Motor neuron (in vitro differentiated cells): ENCODE results near the gene MEGF11. TPM values are rescaled to one million over a fixed set of nuclear protein-coding genes. Genes with fewer than 3 reads are reported as not detected.
"Not testable (repeated sequence)": the region's sequence is repeated elsewhere in the genome, so short reads cannot be mapped to it uniquely, and the experiment has no call there.

ENCODE experiments used
- ATAC-seq, 8 experiments: fragments of 200-7000 bp; cut with Tn5 transposase; replicated peaks in 6 of 8; 2 replicates each; pipeline ENCODE4 v1.8.0; 2021; ENCODE audit warnings: mild to moderate bottlenecking in 8 of 8, moderate library complexity in 8 of 8
- H3K27ac ChIP-seq, 2 donors: fragments of 250-450 bp; sonication (Bioruptor Pico); 2 replicates each; pipeline ENCODE4 v1.9.0; 2021; ENCODE audit warnings: antibody characterized with exemption in 2 of 2, mild to moderate bottlenecking in 2 of 2, moderate library complexity in 1 of 2
- H3K4me1 ChIP-seq, 2 donors: fragments of 250-450 bp; sonication (Bioruptor Pico); replicated peaks in 1 of 2; 2 replicates each; pipeline ENCODE4 v1.6.1; 2021; ENCODE audit warnings: antibody characterized with exemption in 2 of 2, mild to moderate bottlenecking in 2 of 2, moderate library complexity in 1 of 2
- H3K4me3 ChIP-seq, 5 donors: fragments of 250-450 bp; sonication (Bioruptor Pico); 2 replicates each; pipeline ENCODE4 v1.9.0; 2021; ENCODE audit warnings: antibody characterized with exemption in 5 of 5, mild to moderate bottlenecking in 5 of 5, moderate library complexity in 4 of 5
- WGBS, 10 experiments: fragments of 450-650 bp; shearing (Covaris generic); methylation state at CpG; one replicate each; pipeline ENCODE4 v1.0.0; 2022; 5-methylcytosine and 5-hydroxymethylcytosine counted together
- in situ Hi-C, 9 experiments: fragments of 400-800 bp; cut with MboI; loops; one replicate each; pipeline ENCODE4 v1.15.0; 2021; ENCODE audit warnings: low sequenced_read_pairs in 9 of 9, low pct_unique_long_range_greater_than_20kb in 2 of 9; ENCODE audit not compliant: unreplicated experiment in 9 of 9
- total RNA-seq, 8 experiments: library from RNA; unstranded; fragments of 300-600 nt; gene quantifications; 2 replicates each; pipeline versions ENCODE4 v1.2.3 to v1.2.4, GENCODE V29; 2022

The MEGF11 gene
- total RNA-seq, 8 experiments from 2014 or later = 2.8 to 18.2 (median 9.0) TPM

- Histone ChIP-seq H3K4me1 (peaks cover 22 to 32% of the 10 kb centered on the region in 2 donors), H3K4me3 (no peak overlapping the region), H3K27ac (no peak overlapping the region)
- WGBS, 10 experiments = 0 to 100% (median 58%) methylated on average over 1 to 9 of the region's 11 CpGs; no CpG with 5 or more reads in 2 of the 10 experiments
- in situ Hi-C loops = no loop called here
- peak in 3 of 8 experiments; percentile 26 to 73 (median 55) for ATAC-seq
Measured at GRCh38 chr15:66019368-66019767, 234.2 kb downstream of the MEGF11 start.

GRCh38 chr15:66018488-66018797 lies 235.1 kb downstream of the MEGF11 start:
- H3K4me3 ChIP-seq = no peak overlapping the region
- in situ Hi-C loops = no loop called here
- ATAC-seq = no peak
- H3K4me1 ChIP-seq = peaks cover 22 to 32% of the 10 kb centered on the region in 2 donors
- 80 to 100% (median 97%) methylated on average over 1 to 6 of the region's 8 CpGs; no CpG with 5 or more reads in 6 of the 10 experiments for WGBS, 10 experiments
- H3K27ac ChIP-seq = no peak overlapping the region

- ATAC-seq = no peak
- in situ Hi-C loops = no loop called here
- 40 to 100% (median 88%) methylated on average over 1 to 6 of the region's 10 CpGs; no CpG with 5 or more reads in 1 of the 10 experiments for WGBS, 10 experiments
- H3K4me3 ChIP-seq = no peak overlapping the region
- H3K27ac ChIP-seq = no peak overlapping the region
- peaks cover 22 to 32% of the 10 kb centered on the region in 2 donors for H3K4me1 ChIP-seq
Measured at GRCh38 chr15:66017792-66018487, 235.6 kb downstream of the MEGF11 start.

GRCh38 chr15:66017000-66017399 lies 236.6 kb downstream of the MEGF11 start:
- H3K4me1 ChIP-seq = peaks cover 22 to 32% of the 10 kb centered on the region in 2 donors
- WGBS, 10 experiments = 5 to 73% (median 39%) methylated on average over 1 to 7 of the region's 7 CpGs; no CpG with 5 or more reads in 3 of the 10 experiments
- no peak overlapping the region for H3K27ac ChIP-seq
- peak in 5 of 8 experiments; percentile 15 to 85 (median 83) for ATAC-seq
- H3K4me3 ChIP-seq = no peak overlapping the region
- in situ Hi-C loops = no loop called here

- no peak for ATAC-seq
- H3K27ac ChIP-seq = no peak overlapping the region
- no peak overlapping the region for H3K4me3 ChIP-seq
- in situ Hi-C loops = no loop called here
- whole genome bisulfite sequencing, 10 experiments = 3 to 70% (median 29%) methylated on average over 3 to 5 of the region's 5 CpGs
- peaks cover 22 to 32% of the 10 kb centered on the region in 2 donors for H3K4me1 ChIP-seq
Measured at GRCh38 chr15:66016199-66016598, 237.4 kb downstream of the MEGF11 start.

GRCh38 chr15:66014635-66015182 lies 238.8 kb downstream of the MEGF11 start:
- no peak overlapping the region for H3K4me3 ChIP-seq
- peaks cover 19 to 31% of the 10 kb centered on the region in 2 donors for H3K4me1 ChIP-seq
- no peak overlapping the region for H3K27ac ChIP-seq
- WGBS, 10 experiments = 60 to 100% (median 97%) methylated on average over 1 to 6 of the region's 8 CpGs; no CpG with 5 or more reads in 2 of the 10 experiments
- no peak for ATAC-seq
- in situ Hi-C loops = no loop called here

- Histone ChIP-seq H3K4me1 (peaks cover 19 to 31% of the 10 kb centered on the region in 2 donors), H3K27ac (no peak overlapping the region), H3K4me3 (no peak overlapping the region)
- in situ Hi-C loops = no loop called here
- ATAC-seq = peak in 1 of 8 experiments; percentile 17
- 29 to 100% (median 87%) methylated on average over 1 to 5 of the region's 5 CpGs; no CpG with 5 or more reads in 2 of the 10 experiments for WGBS, 10 experiments
Measured at GRCh38 chr15:66014022-66014421, 239.5 kb downstream of the MEGF11 start.

- 0 to 65% (median 7%) methylated on average over 1 to 3 of the region's 3 CpGs; no CpG with 5 or more reads in 2 of the 10 experiments for WGBS, 10 experiments
- Histone ChIP-seq H3K27ac (peak overlapping the region in 1 of 2 donors; percentile 36), H3K4me3 (no peak overlapping the region), H3K4me1 (peaks cover 9 to 11% of the 10 kb centered on the region in 2 donors)
- in situ Hi-C loops = no loop called here
- peak; percentile 75 to 94 (median 86) for ATAC-seq
Measured at GRCh38 chr15:66008940-66009562, 244.5 kb downstream of the MEGF11 start.

GRCh38 chr15:66007663-66008262 lies 245.8 kb downstream of the MEGF11 start:
- Histone ChIP-seq H3K27ac (no peak overlapping the region), H3K4me1 (peaks cover 9 to 11% of the 10 kb centered on the region in 2 donors), H3K4me3 (no peak overlapping the region)
- ATAC-seq = no peak
- in situ Hi-C loops = no loop called here

- no peak overlapping the region for H3K4me3 ChIP-seq
- no peak overlapping the region for H3K27ac ChIP-seq
- in situ Hi-C loops = no loop called here
- WGBS, 10 experiments = 0 to 100% (median 60%) methylated on average over 1 to 5 of the region's 7 CpGs; no CpG with 5 or more reads in 3 of the 10 experiments
- peak in 6 of 8 experiments; percentile 42 to 65 (median 58) for ATAC-seq
- peaks cover 11 to 14% of the 10 kb centered on the region in 2 donors for H3K4me1 ChIP-seq
Measured at GRCh38 chr15:66006986-66007385, 246.6 kb downstream of the MEGF11 start.

- 0 to 70% (median 36%) methylated on average over 1 to 5 of the region's 6 CpGs; no CpG with 5 or more reads in 2 of the 10 experiments for WGBS, 10 experiments
- in situ Hi-C loops = no loop called here
- Histone ChIP-seq H3K4me3 (no peak overlapping the region), H3K4me1 (peaks cover 11 to 18% of the 10 kb centered on the region in 2 donors), H3K27ac (no peak overlapping the region)
- ATAC-seq = peak in 1 of 8 experiments; percentile 17
Measured at GRCh38 chr15:66004618-66005262, 248.8 kb downstream of the MEGF11 start.

GRCh38 chr15:66003129-66003528 lies 250.4 kb downstream of the MEGF11 start:
- WGBS, 10 experiments = 29 to 100% (median 80%) methylated on average over 2 to 4 of the region's 4 CpGs; no CpG with 5 or more reads in 4 of the 10 experiments
- in situ Hi-C loops = not testable (repeated sequence)

More at GRCh38 chr15:66003129-66003528, 250.4 kb downstream of the MEGF11 start:
- H3K4me3 ChIP-seq, H3K27ac ChIP-seq, H3K4me1 ChIP-seq: not testable (repeated sequence)
- peak in 2 of 8 experiments; percentile 43 to 50 for ATAC-seq
